Activated naive CD8-positive, alpha-beta T cell (primary cell): Measurements from ENCODE around the gene CARMIL1.
"Not testable (repeated sequence)": the region's sequence is repeated elsewhere in the genome, so short reads cannot be mapped to it uniquely, and the experiment has no call there.

Experiments
- H3K27ac Mint-ChIP-seq: one replicate; pipeline ENCODE4 v1.8.0; 2021; ENCODE audit warnings: mixed read lengths
- H3K27me3 Mint-ChIP-seq: one replicate; pipeline ENCODE4 v1.8.0; 2021; ENCODE audit warnings: mixed read lengths
- H3K36me3 Mint-ChIP-seq: one replicate; pipeline ENCODE4 v1.8.0; 2021; ENCODE audit warnings: mixed read lengths
- H3K4me1 Mint-ChIP-seq: one replicate; pipeline ENCODE4 v1.8.0; 2021; ENCODE audit warnings: low read depth, mixed read lengths
- H3K4me3 Mint-ChIP-seq: one replicate; pipeline ENCODE4 v1.8.0; 2021; ENCODE audit warnings: mild to moderate bottlenecking, mixed read lengths
- H3K9me3 Mint-ChIP-seq: one replicate; pipeline ENCODE4 v1.8.0; 2021; ENCODE audit warnings: low read depth, mixed read lengths

The CARMIL1 gene

DNA sequence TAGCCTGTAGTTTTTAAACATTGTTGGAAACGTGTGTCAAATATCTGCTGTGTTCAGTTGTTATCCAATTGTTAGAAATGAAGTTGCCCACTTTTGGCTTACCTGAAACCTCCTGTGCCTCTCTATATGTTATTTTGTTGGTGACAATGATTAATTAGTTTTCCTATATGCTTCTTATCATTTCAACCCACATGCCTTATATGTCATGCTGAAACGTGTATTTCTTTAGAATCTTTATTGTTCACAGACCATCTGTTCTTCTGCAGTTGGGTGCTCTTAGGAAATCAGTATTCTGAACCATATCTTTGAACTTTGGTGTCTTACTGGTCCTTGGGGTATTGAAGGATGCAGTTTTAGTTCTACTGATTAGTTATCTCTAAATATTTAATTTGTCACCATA lies 281.7 kb downstream of the CARMIL1 start:
- Mint-ChIP-seq H3K9me3 (no peaks in the 10 kb centered on the region), H3K27ac (no peak overlapping the region), H3K27me3 (no peaks in the 10 kb centered on the region), H3K36me3 (peaks cover 8% of the 10 kb centered on the region), H3K4me1 (peaks cover 1% of the 10 kb centered on the region), H3K4me3 (no peak overlapping the region)

DNA sequence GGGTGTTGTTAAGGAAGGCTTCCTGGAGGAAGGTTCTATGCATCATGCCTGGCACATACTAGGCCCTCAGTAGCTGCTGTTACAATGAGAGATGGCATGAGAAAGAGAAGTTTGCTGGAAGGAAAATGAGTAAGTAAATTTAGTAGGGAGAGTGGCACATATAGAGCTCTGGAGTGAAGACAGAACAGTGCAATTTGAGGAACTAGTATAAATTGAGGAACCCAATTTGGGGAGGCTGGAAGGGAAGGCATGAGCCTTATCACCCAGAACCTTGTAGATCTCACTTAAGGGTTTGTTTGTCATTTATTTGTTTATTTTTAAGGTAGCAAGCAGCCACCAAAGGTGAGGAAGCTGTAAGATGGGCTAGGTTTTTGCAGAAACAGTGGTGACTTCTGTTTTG lies 285.8 kb downstream of the CARMIL1 start:
- Mint-ChIP-seq H3K4me1 (no peaks in the 10 kb centered on the region), H3K27me3 (no peaks in the 10 kb centered on the region), H3K9me3 (no peaks in the 10 kb centered on the region), H3K4me3 (no peak overlapping the region), H3K27ac (no peak overlapping the region), H3K36me3 (peaks cover 14% of the 10 kb centered on the region)

DNA sequence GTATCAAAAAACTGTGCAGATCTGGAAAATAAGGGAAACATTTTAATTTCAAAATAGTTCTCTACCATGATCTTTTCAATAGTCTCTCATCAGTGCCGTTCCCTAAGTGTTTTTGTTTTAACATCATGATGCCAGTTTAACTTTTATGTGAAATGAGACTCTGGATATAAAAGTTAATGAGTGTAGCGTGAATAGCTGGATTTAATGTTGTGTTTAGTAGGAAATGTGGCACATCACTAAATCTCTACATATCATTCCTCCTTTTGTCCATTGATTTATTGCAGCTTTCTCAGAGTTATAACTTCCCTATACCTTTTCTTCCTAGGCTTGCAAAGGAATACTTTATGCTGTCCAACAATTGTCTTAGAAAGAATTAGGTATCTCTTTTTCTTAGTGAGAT lies 291.4 kb downstream of the CARMIL1 start:
- Mint-ChIP-seq H3K27me3 (no peaks in the 10 kb centered on the region), H3K27ac (no peak overlapping the region), H3K4me1 (no peaks in the 10 kb centered on the region), H3K4me3 (no peak overlapping the region), H3K36me3 (peaks cover 7% of the 10 kb centered on the region), H3K9me3 (no peaks in the 10 kb centered on the region)

DNA sequence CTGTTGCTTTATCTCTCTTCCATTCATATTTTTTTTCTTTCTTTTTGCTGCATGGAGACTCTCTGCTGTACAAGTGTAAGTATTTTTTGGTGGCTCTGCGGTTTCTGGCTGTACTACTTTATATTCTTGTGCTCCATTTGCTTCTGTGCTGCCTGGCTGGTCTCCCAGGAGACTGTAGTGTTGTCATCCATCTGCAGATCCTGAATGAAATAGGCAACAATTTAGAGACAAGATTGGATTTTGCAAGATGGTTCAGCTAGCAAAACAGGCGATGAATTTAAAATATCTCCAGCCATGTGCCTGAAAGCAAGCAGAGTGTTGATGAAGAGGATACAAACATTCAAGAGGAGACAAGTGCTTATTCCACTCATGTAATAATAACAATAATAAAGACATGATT lies 297.7 kb downstream of the CARMIL1 start:
- Mint-ChIP-seq H3K4me1 (peaks cover 10% of the 10 kb centered on the region), H3K9me3 (no peaks in the 10 kb centered on the region), H3K36me3 (peaks cover 5% of the 10 kb centered on the region), H3K27ac (no peak overlapping the region), H3K4me3 (no peak overlapping the region), H3K27me3 (no peaks in the 10 kb centered on the region)

DNA sequence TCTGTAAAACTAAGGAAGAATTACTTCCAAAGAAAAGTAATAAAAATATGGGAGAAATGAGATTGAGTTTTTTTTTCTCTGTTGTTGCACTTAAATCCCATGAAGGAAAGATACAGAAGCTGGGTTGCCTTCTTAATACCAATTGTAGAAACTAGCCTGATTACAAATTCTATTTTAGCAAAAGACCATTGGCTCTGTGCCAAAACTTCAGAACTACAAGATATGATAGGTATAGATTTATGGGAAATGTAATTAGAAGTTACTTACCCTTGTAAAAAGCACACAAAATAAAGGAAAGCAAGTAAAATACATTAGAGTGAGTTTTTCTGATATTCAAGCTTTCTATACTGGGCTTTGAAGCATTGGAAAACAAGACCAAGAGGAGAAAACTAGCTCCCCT lies 299.4 kb downstream of the CARMIL1 start:
- H3K4me1 Mint-ChIP-seq, result peaks cover 10% of the 10 kb centered on the region
- no peaks in the 10 kb centered on the region for H3K27me3 Mint-ChIP-seq
- H3K4me3 Mint-ChIP-seq, result no peak overlapping the region
- no peak overlapping the region for H3K27ac Mint-ChIP-seq
- H3K36me3 Mint-ChIP-seq, result peaks cover 15% of the 10 kb centered on the region
- no peaks in the 10 kb centered on the region for H3K9me3 Mint-ChIP-seq

DNA sequence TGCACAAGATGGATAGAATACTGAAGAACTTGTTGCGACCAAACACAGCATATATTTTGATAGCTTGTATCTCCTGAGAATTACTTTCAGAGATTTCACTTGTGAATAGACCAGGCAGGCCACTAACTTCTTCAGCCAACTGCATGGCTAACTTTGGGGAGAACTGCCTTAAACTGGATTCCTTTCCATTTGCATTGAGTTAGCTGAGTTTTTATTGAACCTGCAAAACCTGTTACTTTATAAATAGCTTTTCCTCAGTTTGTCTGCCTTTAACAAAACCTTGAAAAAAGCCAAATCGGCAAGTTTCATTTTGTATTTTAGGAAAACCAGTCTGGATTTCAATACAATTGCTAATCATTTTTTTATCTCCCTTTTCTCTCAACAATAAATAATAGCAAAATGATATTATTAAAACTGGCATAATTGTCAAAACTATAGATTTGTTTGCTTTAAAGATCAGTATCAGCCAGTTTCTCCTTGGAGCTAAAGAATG lies 300.3 kb downstream of the CARMIL1 start:
- H3K27me3 Mint-ChIP-seq, result no peaks in the 10 kb centered on the region
- H3K36me3 Mint-ChIP-seq, result peaks cover 15% of the 10 kb centered on the region
- no peak overlapping the region for H3K27ac Mint-ChIP-seq

DNA sequence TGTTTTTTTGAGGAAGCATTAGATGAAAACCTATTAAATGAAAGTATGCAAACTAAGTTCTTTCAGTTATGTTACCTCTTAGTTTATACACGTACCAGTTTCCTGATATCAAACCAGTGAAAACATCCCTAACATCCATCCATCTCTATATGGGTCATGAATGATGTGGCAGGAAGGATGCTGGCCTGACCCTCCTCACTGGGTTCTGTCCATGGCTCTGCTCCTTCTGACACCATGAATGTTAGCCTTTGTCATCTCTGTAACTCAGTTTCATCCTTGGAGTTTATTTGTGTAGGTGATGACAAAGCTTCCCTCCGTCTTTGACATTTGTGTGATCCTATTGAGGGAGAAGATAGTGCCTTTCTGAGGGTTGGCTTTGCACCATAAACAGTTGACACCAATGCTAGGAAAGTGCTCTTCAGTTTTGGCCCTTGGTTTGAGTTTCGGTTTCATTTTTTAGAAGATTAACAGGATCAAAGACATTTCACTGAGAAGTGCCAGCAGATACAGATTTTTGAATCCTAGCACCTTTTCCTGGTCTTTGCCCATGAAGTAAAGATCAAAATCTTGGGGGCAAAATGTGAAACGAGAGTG lies 300.8 kb downstream of the CARMIL1 start:
- H3K9me3 Mint-ChIP-seq, result no peaks in the 10 kb centered on the region
- peaks cover 15% of the 10 kb centered on the region for H3K36me3 Mint-ChIP-seq
- peaks cover 10% of the 10 kb centered on the region for H3K4me1 Mint-ChIP-seq
- H3K27me3 Mint-ChIP-seq, result no peaks in the 10 kb centered on the region
- no peak overlapping the region for H3K27ac Mint-ChIP-seq
- no peak overlapping the region for H3K4me3 Mint-ChIP-seq

More for the DNA sequence above, 300.3 kb downstream of the CARMIL1 start:
- Mint-ChIP-seq H3K4me3 (no peak overlapping the region), H3K4me1 (peaks cover 10% of the 10 kb centered on the region), H3K9me3 (no peaks in the 10 kb centered on the region)

DNA sequence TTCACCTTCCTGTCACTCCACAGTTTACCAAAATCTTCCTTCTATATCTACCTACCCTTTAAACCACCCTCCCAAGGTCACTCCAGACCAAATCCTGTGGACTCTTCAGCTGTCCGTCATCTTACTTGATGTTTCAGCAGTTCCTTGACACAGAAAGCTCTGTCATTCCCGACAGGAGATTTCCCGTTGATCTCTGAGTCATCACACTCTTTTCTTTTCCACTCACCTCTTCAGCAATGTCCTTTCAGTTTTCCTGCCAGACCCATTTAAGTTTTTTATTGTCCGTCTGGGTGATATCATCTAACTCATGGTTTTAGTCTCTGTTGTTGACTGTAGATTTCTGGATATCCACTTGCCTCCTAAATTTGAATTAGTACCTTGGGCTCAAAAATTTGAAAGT lies 302.9 kb downstream of the CARMIL1 start:
- Mint-ChIP-seq H3K27me3 (no peaks in the 10 kb centered on the region), H3K27ac (no peak overlapping the region), H3K4me1 (peaks cover 10% of the 10 kb centered on the region), H3K36me3 (peaks cover 15% of the 10 kb centered on the region), H3K4me3 (no peak overlapping the region), H3K9me3 (no peaks in the 10 kb centered on the region)

DNA sequence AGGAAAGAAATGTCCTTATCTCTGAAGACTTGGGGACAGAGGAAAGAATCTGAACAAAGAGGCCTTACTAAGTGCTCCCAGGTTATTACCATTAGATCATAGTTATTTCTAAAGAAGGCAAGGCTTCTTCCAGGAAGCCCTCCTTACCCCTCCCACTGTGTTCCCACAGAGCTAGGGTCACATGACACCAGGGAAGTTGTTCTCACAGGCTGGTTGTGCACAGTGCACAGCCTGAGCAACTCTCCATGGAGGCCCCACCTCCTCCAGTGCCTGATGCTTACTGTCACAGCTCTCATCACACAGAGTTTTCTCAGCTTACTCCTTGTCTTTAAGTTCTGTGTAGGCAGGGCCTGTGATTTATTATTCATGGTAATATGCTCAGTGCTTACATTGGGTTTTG lies 303.9 kb downstream of the CARMIL1 start:
- H3K4me3 Mint-ChIP-seq, result no peak overlapping the region
- H3K27me3 Mint-ChIP-seq, result no peaks in the 10 kb centered on the region
- H3K36me3 Mint-ChIP-seq, result peaks cover 14% of the 10 kb centered on the region
- H3K27ac Mint-ChIP-seq, result no peak overlapping the region
- no peaks in the 10 kb centered on the region for H3K9me3 Mint-ChIP-seq
- peaks cover 10% of the 10 kb centered on the region for H3K4me1 Mint-ChIP-seq

DNA sequence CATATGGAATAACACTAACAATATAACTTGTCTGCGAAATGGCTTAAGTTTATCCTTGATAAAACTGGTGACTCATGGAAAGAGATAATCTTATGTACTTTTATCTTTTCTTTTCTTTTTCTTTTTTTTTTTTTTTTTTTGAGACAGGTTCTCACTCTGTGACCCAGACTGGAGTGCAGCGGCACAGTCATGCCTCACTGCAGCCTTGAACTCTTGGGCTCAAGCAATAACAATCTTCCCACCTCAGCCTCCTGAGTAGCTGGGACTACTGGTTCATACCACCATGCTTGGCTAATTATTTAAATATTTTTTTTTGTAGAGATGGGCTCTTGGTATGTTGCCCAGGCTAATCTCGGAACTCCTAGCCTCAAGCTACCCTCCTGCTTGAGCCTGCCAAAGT lies 304.7 kb downstream of the CARMIL1 start:
- Mint-ChIP-seq H3K27me3 (no peaks in the 10 kb centered on the region), H3K27ac (no peak overlapping the region), H3K36me3 (peaks cover 13% of the 10 kb centered on the region), H3K4me3 (no peak overlapping the region), H3K4me1 (peaks cover 8% of the 10 kb centered on the region), H3K9me3 (no peaks in the 10 kb centered on the region)

DNA sequence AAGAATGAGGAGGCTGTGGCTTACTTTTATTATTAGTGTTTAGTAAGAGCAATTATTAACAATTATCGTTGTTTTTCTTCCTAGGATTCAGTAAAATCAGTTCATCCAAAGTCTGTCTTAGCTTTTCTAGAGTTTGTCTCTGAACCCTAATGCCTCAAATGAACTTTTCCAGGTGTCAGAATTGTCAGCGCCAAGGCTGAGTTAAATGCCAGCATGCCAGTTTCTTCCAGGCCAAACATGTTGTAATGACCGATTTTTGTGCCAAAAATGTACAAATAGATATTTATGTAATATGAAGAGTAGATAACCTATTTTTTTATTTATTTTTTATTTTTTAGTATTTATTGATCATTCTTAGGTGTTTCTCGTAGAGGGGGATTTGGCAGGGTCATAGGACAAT lies 306.1 kb downstream of the CARMIL1 start:
- Mint-ChIP-seq H3K36me3 (peaks cover 16% of the 10 kb centered on the region), H3K27me3 (no peaks in the 10 kb centered on the region), H3K4me3 (no peak overlapping the region), H3K4me1 (peaks cover 1% of the 10 kb centered on the region), H3K9me3 (no peaks in the 10 kb centered on the region), H3K27ac (no peak overlapping the region)

DNA sequence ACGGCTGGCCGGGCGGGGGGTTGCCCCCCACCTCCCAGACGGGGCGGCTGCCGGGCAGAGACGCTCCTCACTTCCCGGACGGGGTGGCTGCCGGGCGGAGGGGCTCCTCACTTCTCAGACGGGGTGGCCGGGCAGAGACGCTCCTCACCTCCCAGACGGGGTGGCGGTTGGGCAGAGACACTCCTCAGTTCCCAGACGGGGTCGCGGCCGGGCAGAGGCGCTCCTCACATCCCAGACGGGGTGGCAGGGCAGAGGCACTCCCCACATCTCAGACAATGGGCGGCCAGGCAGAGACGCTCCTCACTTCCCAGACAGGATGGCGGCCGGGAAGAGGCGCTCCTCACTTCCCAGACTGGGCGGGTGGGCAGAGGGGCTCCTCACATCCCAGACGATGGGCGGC lies 306.9 kb downstream of the CARMIL1 start:
- H3K4me3 Mint-ChIP-seq, H3K27ac Mint-ChIP-seq, H3K9me3 Mint-ChIP-seq, H3K4me1 Mint-ChIP-seq, H3K27me3 Mint-ChIP-seq: not testable (repeated sequence)
- H3K36me3 Mint-ChIP-seq, result peaks cover 15% of the 10 kb centered on the region

DNA sequence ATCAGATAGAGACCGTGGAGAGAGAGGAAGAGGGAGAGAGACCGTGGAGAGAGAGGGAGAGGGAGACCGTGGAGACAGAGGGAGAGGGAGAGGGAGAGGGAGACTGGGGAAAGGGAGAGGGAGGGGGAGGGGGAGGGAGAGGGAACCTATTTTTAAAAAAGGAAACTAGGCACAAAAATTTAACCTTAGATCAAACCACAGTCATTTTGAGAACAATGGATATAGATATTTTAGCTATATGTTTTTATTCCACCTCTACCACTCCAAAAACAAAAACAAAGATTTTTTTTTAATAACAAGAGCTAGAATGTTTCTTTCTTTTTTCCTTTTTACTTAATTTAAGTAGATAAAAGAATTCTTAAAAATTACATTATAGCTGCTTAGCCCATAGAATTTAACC lies 307.8 kb downstream of the CARMIL1 start:
- H3K4me1 Mint-ChIP-seq, result no peaks in the 10 kb centered on the region

DNA sequence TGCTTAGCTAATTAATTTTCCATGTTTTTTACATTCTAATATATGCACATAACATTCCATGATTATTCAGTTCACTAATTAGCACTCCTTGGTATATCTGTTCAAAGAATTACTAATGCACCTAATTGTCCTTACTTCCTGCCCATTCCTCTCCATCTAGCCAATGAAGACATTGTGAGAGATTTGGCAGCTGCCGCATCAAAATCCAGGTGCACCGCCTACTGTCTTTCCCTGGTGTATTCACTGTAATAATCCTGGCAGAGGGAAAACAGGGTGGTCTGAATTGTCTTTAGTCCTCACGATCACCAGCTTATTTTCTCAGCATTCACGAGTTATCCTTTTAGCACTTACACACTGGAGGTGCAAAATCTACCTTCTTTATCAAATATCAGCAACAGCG lies 311.8 kb downstream of the CARMIL1 start:
- Mint-ChIP-seq H3K27me3 (no peaks in the 10 kb centered on the region), H3K9me3 (no peaks in the 10 kb centered on the region), H3K4me1 (no peaks in the 10 kb centered on the region), H3K36me3 (peaks cover 7% of the 10 kb centered on the region), H3K4me3 (no peak overlapping the region), H3K27ac (no peak overlapping the region)

More for the DNA sequence above, 307.8 kb downstream of the CARMIL1 start:
- no peaks in the 10 kb centered on the region for H3K27me3 Mint-ChIP-seq
- no peak overlapping the region for H3K4me3 Mint-ChIP-seq
- no peaks in the 10 kb centered on the region for H3K9me3 Mint-ChIP-seq
- H3K36me3 Mint-ChIP-seq, result peaks cover 13% of the 10 kb centered on the region
- H3K27ac Mint-ChIP-seq, result no peak overlapping the region

DNA sequence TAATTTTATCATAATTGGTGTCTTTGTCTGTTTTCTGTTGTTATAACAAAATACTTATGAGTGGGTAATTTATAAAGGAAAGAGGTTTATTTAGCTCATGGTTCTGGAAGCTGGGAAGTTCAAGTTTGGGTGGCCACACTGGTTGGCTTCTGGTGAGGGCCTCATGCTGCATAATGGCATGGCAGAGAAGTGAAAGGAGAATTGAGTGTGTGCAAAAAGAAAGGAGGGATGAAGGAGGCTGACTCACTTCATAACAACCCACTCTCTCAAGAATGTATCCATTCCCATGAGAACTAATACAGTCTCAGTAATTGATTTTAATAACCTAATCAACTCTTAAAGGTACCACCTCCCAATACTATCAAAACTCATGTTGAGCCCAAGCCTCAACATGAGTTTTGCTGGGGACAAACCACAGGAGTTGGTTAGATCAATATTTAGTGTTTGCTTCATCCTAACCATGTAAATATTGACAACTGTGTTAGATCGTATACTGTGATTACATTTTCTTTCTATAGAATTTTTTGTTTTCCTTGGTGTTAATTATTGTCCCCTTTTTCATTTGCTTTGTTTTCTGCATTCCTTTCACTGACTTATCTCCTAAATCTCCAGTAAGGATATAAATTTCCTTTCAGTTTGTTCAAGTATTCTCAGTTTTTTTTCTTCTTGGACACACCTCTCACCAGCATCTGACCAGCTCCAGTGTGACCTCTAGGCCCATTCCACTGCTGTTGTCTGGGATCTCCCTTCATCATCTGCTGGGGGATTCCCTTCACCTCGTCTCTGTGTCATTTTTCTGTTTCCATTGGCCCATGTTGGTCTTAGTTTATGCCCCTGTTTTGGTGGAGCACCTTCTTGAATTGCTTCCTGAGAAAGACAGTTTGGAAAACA lies 318.0 kb downstream of the CARMIL1 start:
- Mint-ChIP-seq H3K36me3 (peaks cover 5% of the 10 kb centered on the region), H3K27ac (no peak overlapping the region), H3K4me3 (no peak overlapping the region), H3K4me1 (peaks cover 3% of the 10 kb centered on the region), H3K27me3 (no peaks in the 10 kb centered on the region), H3K9me3 (no peaks in the 10 kb centered on the region)
